ENCODE results near the gene IQSEC3.
"Not testable (repeated sequence)": the region's sequence is repeated elsewhere in the genome, so short reads cannot be mapped to it uniquely, and the experiment has no call there.

Gene IQSEC3

DNA sequence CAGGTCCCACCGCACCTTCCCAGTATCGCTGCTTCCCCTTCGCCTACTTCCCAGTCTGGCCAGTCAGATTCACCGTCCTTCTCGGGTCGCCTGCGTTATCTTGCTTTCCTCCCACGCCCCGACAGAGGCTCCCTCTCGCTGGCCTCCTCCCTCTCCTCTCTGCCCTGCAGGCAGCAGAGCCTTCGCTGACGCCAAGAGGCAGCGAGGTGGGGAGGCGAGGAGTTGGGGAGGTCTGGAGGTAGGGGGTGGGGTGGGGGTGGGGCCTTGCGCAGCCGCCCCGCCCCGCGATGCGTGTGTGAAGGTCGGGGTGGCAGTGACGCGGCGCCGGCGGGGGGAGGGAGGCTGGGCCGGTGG lies at the start of gene IQSEC3:
Gene IQSEC3 (plus strand): TSS at position 340 of the 354 bp plus-strand sequence. CDS start 116 bp downstream, outside the sequence.
- not testable (repeated sequence) for DNase-seq

DNA sequence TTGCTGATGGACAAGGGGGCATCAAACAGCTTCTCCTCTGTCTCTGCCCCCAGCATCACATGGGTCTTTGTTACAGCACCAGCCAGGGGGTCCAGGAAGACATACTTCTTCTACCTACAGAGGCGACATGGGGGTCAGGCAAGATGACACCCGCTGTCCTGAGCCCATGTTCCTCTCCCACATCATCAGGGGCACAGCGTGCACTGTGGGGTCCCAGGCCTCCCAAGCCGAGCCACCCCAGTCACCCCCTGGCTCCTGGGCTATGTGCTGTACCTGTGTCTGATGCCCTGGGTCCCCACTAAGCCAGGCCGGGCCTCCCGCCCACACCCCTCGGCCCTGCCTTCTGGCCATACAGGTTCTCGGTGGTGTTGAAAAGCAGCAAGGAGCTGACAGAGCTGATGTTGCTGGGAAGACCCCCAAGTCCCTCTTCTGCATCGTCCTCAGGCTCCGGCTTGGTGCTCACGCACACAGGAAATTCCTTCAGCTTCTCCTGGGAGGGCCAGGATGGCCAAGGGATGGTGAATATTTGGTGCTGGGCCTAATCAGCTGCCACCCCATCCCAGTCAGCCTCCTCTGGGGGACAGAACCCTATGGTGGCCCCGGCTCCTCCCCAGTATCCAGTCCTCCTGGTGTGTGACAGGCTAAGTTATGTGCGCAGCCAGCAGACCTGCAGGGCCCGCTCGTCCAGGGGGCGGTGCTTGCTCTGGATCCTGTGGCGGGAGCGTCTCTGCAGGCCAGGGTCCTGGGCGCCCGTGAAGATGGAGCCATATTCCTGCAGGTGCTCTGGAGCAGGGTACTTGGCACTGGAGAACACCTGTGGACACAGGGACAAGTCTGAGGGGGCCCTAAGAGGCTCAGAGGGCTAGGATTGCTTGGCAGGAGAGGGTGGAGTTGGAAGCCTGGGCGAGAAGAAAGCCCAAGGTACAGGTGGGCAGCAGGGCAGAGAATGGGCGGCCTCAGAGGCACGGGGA lies 48.9 kb upstream of the IQSEC3 start:
- not testable (repeated sequence) for DNase-seq

DNA sequence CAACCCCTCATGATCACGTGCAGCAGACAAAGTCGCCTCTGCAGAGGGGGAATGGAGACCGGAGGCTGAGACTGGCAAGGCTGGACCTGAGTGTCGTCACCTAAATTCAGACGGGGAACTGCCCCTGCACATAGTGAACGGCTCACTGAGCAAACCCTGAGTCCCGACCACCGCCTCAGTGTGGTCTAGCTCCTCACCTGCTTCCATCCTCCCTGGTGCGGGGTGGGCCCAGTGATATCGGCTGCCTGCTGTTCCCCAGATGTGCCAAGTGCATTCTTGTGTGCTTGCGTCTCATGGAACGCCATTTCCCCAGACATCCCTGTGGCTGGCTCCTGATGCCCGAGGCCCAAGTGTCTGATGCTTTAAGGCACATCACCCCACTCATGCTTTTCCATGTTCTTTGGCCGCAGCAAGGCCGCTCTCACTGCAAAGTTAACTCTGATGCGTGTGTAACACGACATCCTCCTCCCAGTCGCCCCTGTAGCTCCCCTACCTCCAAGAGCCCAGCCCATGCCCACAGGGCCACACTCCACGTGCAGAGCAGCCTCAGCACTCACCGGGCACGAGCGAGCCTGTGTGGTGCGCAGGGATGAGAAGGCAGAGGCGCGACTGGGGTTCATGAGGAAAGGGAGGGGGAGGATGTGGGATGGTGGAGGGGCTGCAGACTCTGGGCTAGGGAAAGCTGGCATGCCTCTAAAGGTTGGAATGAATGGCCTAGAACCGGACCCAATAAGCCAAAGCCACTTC lies 47.6 kb upstream of the IQSEC3 start:
- not testable (repeated sequence) for DNase-seq

DNA sequence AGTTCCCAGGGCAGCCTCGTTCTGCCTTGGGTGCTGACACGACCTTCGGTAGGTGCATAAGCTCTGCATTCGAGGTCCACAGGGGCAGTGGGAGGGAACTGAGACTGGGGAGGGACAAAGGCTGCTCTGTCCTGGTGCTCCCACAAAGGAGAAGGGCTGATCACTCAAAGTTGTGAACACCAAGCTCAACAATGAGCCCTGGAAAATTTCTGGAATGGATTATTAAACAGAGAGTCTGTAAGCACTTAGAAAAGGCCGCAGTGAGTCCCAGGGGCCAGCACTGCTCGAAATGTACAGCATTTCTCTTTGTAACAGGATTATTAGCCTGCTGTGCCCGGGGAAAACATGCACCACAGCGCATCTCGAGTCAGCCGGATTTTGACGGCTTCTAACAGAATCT lies 46.7 kb upstream of the IQSEC3 start:
- not testable (repeated sequence) for DNase-seq

DNA sequence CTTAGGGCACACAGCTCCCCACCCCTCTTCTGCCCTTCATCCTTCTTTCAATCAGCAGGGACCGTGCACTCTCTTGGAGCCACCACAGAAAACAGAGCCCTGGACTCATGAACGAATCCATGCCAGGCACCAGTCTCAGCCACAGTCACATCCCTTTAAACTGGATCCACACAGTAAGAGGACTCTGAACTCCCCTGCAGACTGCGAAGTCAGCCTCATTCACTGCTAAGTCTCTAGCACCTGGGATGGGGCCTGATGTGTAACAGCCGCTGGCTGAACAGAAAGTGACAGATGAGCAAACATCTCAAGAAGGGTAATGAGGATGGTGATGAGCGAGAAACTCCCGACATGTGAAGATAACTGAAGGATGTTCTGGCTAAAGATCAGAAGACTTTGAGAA lies 45.8 kb upstream of the IQSEC3 start:
- DNase-seq = no peak

DNA sequence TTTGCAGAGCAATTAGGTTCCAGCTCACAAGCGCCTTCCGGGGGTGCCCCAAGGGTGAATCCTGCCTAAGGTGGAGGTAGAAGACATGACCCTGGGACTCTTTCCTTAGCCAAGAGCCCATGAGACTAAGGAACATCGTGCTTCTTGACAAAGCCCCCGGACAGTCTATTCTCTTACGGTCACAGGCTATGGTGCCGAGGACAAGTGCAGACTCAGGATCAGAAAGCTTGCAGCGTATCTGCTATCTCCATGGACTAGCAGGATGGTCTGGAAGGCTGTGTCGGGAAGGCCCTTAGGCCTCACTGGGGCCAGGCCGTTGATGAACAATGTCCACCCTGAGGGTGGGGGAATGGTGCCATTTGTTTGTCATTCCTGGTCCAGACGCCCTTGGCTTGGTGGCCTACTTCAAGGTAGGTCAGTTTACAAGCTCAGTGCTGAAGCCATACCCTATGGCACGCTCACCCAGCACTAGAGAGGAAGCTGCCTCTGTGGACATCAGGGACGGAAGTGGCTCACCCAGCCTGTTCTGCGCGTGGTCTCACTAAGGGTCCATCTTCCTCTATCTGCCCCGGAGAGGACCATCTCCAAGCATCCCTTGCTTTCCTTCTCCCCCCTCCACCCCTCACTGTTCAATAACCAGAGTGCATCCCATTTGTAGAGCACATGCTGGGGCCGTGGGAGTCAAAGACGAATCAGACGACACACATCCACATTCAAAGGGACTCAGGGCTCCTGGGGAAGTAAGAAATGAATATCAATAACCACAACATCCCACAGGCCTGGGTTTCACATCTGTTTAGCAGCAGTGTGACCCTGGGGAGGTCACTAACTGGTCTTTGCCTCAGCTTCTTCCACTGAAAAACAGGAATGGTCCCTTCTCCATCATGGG lies 45.0 kb upstream of the IQSEC3 start:
- no peak for DNase-seq

DNA sequence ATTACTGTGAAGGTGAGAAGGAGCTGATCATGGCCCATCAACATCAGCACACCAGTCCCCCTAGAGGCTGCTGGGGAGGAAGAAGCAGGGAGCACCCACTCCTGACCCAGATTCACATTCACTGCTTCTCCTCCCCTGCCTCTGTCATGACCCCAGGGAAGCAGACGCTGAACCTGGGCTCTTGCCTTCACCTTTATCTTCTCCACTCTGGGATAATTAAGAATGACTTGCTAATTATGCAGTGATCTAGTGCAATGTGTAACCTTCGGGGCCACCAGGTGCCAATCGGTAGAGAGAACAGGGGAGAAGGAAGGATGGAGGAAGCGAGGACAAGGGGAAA lies 44.4 kb upstream of the IQSEC3 start:
- no peak for DNase-seq

DNA sequence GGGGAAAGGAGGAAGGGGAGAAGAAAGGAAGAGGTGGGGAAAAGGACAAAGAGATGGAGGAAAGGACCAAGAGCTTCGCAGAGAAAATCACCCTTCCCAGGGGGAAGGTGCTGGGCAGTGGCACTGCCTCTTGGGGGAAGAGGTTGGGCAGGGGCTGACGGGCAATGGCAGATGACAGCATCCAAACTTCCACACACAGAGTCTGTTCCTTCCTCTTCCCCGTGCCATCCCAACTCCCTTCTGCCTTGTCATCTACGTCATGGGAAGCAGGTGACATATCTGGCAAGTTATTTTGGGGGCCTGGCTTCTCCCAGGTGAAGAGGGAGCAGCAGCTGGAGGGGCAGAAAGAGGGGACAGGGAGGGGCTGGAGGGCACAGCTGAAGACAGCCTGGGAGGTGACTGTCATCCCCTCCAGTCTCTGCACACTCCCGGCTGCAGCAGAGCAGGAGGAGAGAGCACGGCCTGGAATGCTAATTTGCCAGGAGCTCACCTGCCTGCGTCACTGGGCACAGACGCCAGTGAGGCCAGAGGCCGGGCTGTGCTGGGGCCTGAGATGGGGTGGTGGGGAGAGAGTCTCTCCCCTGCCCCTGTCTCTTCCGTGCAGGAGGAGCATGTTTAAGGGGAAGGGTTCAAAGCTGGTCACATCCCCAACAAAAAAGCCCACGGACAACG lies 43.9 kb upstream of the IQSEC3 start:
- DNase-seq = no peak

DNA sequence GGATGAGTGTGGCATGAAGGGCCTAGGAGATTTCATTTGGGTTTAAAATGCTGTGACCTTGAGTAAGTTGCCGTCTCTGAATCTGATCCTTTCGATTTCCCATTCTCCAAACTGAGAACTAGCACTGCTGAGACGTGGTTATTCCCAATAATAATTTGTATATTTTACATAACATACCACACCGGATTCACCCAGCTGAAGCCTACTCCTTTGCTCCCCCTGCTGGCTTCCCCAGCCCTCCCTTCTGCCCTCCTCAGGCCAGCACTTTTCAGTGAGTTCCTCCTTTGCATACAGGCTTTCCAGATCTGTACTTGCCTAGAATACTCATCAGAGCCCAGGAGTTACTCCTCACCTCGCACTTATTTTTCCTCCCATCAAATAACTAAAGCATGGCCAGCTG lies 38.7 kb upstream of the IQSEC3 start:
- not testable (repeated sequence) for DNase-seq

DNA sequence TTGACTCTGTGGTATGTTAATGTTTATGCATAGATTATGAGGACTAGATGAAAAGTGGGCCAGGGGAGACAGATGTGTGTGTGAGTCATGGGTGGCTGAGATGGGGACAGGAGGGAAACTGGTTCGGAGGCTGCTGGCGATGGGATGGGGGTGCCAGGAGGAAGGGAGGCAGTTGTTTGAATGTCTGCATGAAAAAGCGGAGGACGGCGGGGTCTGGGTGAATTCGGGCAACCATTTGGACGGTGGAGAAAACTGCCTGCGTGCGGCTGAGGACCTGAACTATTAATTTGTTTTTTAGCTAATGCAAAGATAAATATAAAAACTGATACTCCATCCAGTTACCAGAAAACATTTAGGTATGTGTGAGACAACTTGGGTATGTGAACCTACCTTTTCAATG lies 27.8 kb upstream of the IQSEC3 start:
- not testable (repeated sequence) for DNase-seq

DNA sequence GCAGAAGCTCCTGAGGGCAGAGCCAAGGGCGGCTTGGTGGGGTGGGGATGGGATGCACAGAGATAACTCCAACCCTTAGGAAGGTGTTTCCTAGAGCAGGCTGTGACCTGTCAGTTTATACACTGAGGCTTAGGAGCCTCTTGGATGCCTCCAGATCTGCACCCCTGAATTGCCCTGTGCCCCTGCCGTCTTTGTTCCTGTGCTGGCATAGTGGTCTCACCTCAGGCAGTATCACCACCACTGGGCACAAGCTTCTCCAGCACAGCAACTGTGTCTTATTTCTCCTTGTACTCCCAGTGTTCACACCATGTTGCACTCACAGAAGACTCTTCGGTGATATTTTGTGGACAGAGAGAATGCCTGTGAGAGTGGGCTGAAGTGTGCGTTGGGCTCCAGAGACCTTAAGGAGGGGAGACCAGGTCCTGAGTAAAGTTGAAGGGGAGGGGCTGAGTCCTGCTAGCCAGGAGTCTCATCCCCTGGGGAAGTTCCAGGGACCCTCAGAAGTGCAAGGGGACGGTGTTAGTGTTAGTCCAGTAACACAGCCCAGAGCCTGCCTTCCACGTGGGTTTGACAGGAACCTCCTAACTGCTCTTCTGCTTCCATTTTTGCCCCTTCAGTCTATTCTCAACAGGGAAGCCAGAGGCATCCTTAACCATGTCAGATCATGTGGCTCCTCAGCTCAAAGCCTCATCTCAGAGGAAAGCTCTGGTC lies 26.9 kb upstream of the IQSEC3 start:
- DNase-seq = not testable (repeated sequence)

DNA sequence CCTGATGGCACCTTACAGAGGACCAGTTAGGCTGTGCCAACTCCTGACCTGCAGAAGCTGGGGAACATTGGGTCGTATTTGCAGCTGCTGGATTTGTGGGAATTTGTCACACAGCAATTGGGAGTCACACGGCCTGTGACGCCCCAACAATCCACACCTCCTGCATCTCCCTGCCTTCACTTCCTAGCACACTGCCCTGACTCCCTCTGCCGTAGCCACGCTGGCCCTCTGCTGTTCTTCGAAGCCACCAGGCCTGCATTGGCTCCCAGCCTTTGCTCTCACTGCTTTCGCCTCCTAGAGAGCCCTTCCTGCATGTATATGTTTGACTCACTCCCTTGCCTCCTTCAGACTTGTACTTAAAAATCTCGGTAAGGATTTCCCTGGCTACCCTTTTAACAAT lies 22.2 kb upstream of the IQSEC3 start:
- DNase-seq = not testable (repeated sequence)

DNA sequence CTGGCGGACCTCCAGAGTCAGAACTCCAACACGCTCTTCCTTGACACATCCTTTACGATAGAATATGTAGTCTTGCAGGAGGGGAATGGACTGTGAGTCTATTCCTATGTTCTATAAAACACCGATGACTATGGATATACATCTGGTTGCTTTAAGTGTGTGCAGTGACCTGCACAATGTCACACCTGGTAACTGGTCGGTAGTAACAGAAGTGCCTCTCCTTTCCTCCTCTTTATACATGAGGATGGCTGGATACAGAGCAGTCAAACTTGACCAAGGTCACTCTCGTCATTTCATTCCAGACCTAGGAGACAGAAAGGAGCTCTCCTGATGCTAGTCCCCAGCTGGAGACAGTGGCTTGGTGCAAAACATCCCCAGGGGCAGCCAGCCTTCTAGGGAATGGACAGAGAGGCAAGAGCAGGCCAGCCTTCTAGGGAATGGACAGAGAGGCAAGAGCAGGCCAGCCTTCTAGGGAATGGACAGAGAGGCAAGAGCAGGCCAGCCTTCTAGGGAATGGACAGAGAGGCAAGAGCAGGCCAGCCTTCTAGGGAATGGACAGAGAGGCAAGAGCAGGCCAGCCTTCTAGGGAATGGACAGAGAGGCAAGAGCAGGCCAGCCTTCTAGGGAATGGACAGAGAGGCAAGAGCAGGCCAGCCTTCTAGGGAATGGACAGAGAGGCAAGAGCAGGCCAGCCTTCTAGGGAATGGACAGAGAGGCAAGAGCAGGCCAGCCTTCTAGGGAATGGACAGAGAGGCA lies 21.2 kb upstream of the IQSEC3 start:
- not testable (repeated sequence) for DNase-seq

DNA sequence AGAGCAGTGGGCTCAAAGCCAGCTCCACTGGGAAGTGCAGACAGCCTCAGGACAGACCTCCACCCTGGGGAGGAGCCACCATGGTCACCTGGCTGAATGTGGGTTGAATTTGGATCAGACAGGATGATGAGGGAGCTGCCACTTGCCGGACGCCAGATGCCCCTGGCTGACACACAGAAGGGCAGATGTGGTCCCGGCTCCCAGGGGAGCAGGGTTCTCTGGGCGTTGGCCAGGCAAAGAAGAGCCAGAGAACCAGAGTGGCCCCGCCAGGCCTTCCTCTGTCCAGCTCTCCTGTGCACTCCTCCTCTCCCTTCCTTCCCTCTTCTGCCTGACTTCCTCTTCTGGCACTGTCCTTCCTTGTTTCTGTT lies 20.6 kb upstream of the IQSEC3 start:
- DNase-seq = not testable (repeated sequence)

DNA sequence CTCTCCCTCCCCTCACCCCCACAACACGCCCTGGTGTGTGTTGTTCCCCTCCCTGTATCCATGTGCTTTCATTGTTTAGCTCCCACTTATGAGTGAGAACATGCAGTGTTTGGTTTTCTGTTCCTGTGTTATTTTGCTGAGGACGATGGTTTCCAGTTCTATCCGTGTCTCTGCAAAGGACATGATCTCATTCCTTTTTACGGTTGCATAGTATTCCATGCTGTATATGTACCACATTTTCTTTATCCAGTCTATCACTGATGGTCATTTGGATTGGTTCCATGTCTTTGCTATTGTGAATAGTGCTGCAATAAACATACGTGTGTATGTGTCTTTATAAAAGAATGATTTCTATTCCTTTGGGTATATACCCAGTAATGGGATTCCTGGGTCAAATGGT lies 20.0 kb upstream of the IQSEC3 start:
- DNase-seq = not testable (repeated sequence)

DNA sequence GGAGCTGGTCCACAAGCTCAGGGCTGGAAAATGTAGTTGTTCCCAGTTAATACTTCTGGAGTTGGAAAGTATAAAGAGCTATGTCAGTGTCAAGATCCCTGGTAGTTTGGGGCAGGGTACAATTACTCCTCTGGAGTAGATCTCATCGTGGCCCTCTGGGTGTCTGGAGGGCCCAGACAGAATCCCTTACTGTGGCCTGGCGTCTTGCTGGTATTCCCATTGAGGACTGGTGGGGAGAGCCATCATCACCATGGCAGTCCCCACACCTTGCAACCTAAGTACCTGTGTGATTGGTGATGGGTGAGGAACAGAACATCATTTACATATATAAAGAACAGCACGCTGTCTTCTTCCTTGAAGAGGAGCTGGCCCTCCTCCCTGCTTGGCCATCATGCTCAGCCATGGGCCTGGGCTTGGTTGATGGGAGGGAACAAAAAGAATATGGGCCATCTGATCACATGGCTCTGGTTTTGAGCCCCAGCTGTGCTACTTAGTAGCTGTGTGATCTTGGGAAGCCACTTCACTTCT lies 18.8 kb upstream of the IQSEC3 start:
- not testable (repeated sequence) for DNase-seq

DNA sequence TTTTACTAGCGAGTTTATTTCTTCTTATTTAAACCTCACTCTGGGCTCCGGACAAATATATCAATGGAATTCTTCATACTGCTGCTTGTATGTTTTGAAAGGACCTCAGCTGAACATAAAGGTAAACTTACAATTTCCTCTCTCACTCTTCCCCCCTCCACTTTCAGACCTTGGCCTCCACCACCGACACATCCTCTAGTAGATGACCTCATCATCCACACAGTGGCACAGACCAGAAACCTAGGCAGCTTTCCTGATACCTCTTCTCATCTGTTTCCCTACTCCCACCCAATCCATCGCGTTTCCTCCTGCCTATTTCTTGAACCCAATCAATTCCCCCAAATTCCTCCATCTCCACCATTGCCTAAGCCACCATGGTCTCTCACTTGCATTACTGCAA lies 17.4 kb upstream of the IQSEC3 start:
- not testable (repeated sequence) for DNase-seq

DNA sequence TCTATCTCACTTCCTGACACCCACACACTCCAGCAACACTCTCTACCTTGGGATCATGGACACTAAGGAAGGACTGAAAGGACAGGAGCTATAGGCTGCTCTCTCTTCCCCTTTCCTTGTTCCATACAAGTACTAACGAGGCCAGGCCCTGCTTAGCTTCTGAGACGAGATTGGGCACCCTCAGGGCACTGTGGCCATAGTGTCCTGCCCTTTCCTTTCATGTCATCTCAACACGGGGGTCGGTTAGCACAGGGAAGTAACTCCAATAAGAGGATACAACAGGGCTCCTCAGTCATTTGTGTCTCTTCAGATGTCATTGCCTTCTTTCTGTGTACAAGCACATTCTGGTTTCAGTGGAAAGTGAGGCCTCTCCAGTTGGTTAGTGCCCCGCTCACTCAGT lies 15.5 kb upstream of the IQSEC3 start:
- not testable (repeated sequence) for DNase-seq

DNA sequence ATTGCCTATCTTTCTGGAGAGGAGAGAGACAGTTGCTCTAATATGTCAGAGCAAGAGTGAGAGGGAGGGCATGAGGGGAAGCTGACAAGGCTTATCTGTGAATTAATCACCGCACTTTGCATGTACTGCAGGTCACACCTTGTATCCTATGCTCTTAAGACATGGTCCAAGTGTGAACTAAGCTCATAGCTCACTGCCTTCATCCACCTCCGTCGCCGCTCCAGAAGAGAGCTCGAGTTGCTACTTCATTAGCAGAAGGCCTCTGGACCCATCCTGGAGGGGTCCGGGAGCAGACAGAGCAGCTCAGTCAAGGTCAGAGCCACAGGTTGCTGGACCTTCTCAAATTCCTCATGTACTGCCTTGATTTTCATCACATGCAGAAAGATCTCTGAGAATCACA lies 14.6 kb upstream of the IQSEC3 start:
- DNase-seq = not testable (repeated sequence)

DNA sequence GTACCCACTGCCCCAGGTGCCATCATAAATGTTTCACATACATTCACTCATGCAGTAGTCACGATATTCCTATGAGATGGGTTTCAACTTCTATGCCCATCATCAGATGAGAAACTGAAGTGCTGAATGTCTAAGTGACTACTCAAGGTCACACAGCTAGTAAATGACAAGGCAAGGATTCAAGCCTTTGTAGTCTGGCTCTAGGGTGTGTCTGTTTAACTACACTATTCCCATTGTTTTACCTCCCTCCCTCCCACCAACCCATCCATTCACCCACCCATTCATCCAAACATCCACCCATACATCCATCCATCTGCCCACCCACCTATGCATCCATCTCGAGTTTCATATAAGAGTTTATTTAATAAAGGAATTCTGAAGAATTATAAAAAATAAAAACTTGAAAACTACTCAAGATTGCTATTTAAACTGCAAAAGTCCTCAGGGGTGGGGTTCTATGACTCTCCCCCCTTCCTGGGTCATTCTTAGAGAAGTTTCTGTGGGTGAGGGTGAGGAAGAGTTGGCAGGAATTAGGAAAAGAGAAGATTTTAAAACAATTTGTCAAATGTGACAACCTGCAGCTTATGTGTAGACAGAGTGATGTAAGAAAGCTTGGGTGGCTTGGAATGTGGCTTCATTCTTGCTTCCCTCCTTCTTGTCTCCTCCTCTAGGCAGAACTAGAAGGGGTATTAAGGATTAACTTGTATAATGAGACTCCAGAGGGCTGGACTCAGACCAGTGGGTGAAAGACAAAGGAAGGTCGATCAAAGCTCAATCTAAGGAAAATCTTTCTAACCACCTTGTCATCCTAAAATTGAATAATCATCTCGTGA lies 13.4 kb upstream of the IQSEC3 start:
- DNase-seq = not testable (repeated sequence)

All from stimulated activated CD4-positive, alpha-beta T cell treated with anti-CD3 and anti-CD28 coated beads, Interleukin-4, amount 100 ng/mL, for 1 hour (primary cell).